Esophagus squamous epithelium (tissue), 4 donors: ENCODE measurements around the gene FH.

Experiments
- POLR2A ChIP-seq, 4 donors: fragments of 450-650 bp; IDR thresholded peaks; one replicate each; pipeline ENCODE4 v1.6.1; 2017; ENCODE audit warnings: antibody characterized with exemption in 4 of 4, mild to moderate bottlenecking in 4 of 4, moderate library complexity in 3 of 4
- TF ChIP-seq, protein P1 (sequence below), 6 experiments: fragments of 450-650 bp in 4 of 6; fragments of 200-600 bp in 2 of 6; sonication (generic) in 2 of 6; IDR thresholded peaks; one replicate each; pipeline ENCODE4 v1.5.1; 2016 to 2019; ENCODE audit warnings: antibody characterized with exemption in 6 of 6, mild to moderate bottlenecking in 4 of 6, moderate library complexity in 4 of 6

DNA sequence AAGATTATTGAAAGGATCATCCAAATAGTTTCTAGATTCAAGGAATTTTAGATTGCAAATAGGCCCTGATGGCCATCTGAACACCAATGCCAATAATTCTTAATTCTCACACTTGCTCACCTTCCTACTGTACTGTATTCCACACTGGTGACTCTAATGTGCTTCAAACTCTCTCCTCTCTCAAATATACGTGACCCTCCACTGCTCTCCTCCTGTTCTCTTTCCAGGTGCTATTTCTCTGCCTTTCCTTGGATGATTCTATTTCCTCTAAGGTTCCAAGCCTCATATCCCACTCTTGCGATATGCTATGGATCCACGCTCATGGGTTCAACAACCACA lies 41.3 kb upstream of the FH start:
- TF ChIP-seq POLR2A (IDR thresholded peaks at IDR 0.05): no peak
- TF ChIP-seq, protein P1, sequence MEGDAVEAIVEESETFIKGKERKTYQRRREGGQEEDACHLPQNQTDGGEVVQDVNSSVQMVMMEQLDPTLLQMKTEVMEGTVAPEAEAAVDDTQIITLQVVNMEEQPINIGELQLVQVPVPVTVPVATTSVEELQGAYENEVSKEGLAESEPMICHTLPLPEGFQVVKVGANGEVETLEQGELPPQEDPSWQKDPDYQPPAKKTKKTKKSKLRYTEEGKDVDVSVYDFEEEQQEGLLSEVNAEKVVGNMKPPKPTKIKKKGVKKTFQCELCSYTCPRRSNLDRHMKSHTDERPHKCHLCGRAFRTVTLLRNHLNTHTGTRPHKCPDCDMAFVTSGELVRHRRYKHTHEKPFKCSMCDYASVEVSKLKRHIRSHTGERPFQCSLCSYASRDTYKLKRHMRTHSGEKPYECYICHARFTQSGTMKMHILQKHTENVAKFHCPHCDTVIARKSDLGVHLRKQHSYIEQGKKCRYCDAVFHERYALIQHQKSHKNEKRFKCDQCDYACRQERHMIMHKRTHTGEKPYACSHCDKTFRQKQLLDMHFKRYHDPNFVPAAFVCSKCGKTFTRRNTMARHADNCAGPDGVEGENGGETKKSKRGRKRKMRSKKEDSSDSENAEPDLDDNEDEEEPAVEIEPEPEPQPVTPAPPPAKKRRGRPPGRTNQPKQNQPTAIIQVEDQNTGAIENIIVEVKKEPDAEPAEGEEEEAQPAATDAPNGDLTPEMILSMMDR (IDR thresholded peaks at IDR 0.05): no peak
